ENCODE measurements around the gene CYP2C19.

- no peak for TF ChIP-seq CTCF (IDR thresholded peaks at IDR 0.05; ENCODE audit: low read depth, low read length)
- TF ChIP-seq EZH2phosphoT487 (IDR thresholded peaks at IDR 0.05; ENCODE audit: low read depth), result no peak
Measured at GRCh38 chr10:94878649-94879048, 116.2 kb downstream of the CYP2C19 start.
